SU-DHL-6 (cell line): ENCODE results near the gene NECAB2.

ENCODE experiments used
- EZH2phosphoT487 ChIP-seq: fragments of 200-600 bp; sonication (generic), shearing (Covaris generic); conservative IDR thresholded peaks from 2 replicates; pipeline ENCODE4 v1.6.1; 2018; ENCODE audit warnings: mild to moderate bottlenecking, antibody characterized with exemption, low read length, moderate library complexity, mixed read lengths
- TF ChIP-seq, protein P1 (sequence below): fragments of 200-600 bp; sonication (generic); IDR thresholded peaks from one replicate; pipeline ENCODE4 v1.5.1; 2017; ENCODE audit warnings: antibody characterized with exemption, mild to moderate bottlenecking, low read length, moderate library complexity; ENCODE audit not compliant: insufficient read depth, poor library complexity, severe bottlenecking

- TF ChIP-seq, protein P1, sequence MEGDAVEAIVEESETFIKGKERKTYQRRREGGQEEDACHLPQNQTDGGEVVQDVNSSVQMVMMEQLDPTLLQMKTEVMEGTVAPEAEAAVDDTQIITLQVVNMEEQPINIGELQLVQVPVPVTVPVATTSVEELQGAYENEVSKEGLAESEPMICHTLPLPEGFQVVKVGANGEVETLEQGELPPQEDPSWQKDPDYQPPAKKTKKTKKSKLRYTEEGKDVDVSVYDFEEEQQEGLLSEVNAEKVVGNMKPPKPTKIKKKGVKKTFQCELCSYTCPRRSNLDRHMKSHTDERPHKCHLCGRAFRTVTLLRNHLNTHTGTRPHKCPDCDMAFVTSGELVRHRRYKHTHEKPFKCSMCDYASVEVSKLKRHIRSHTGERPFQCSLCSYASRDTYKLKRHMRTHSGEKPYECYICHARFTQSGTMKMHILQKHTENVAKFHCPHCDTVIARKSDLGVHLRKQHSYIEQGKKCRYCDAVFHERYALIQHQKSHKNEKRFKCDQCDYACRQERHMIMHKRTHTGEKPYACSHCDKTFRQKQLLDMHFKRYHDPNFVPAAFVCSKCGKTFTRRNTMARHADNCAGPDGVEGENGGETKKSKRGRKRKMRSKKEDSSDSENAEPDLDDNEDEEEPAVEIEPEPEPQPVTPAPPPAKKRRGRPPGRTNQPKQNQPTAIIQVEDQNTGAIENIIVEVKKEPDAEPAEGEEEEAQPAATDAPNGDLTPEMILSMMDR = no peak
- TF ChIP-seq EZH2phosphoT487 = no peak
These were observed 79.6 kb downstream of the NECAB2 start for GRCh38 chr16:84047626-84048025.
